ENCODE data around the gene ARL4D.

ARL4D gene

DNA sequence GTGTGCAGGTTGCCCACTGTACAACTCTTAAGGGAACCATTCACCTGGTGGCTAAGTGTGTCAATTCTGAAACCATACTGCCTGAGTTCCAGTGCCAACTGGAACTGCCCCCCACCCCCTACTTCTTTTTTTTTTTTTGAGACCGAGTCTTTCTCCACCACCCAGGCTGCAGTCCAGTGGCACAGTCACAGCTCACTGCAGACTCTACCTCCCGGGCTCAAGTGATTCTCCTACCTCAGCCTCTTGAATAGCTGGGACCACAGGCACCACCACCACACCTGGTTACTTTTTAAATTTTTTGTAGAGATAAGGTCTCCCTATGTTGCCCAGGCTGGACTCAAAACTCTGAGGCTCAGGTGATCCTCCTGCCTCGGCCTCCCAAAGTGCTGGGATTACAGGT, 44.6 kb downstream of the ARL4D start:
- TF ChIP-seq, protein P1, sequence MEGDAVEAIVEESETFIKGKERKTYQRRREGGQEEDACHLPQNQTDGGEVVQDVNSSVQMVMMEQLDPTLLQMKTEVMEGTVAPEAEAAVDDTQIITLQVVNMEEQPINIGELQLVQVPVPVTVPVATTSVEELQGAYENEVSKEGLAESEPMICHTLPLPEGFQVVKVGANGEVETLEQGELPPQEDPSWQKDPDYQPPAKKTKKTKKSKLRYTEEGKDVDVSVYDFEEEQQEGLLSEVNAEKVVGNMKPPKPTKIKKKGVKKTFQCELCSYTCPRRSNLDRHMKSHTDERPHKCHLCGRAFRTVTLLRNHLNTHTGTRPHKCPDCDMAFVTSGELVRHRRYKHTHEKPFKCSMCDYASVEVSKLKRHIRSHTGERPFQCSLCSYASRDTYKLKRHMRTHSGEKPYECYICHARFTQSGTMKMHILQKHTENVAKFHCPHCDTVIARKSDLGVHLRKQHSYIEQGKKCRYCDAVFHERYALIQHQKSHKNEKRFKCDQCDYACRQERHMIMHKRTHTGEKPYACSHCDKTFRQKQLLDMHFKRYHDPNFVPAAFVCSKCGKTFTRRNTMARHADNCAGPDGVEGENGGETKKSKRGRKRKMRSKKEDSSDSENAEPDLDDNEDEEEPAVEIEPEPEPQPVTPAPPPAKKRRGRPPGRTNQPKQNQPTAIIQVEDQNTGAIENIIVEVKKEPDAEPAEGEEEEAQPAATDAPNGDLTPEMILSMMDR (IDR thresholded peaks at IDR 0.05; ENCODE audit: low read depth, low read length): no peak

DNA sequence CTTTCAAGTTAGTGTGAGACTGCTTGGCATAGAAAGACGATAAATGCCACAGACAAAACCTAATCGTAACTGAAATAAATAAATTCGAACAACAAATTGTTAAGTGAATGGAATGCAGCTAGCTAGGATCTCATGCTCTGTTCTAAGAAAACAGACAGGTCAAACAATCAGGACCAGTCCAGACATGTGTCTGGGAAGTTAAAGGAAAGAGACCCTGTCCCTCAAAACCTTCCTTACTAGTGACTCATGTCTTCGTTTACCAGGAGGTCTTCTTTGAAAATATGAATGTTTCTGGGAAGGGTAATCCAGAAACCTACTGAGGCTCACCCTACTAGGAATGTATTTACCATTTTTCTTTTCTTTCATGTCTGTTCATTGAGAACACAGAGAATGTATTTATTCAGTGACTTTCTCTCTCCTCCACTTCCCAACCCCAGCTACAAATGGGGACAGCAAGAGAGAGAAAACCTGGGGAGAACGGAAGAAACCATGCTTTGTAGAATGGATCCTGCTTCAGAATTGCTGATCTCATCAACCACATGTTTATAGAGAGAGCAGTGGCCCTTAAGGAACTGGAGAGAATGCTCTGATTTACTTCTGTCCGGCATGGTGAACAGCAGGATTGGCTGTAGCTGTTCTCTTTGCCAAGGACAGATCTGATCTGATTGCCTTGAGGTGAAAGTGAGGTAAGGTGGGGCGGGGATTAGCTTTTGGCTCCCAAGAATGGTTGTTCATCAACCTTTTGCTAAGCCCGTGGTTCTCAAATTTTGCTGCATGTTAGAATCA, 45.6 kb downstream of the ARL4D start:
- H3K4me3 ChIP-seq (ENCODE audit: low read depth, low read length): no peak overlapping the region
- TF ChIP-seq, protein P1 (IDR thresholded peaks at IDR 0.05; ENCODE audit: low read depth, low read length): no peak

More for the DNA sequence above, 44.6 kb downstream of the ARL4D start:
- no peak overlapping the region for H3K4me3 ChIP-seq (ENCODE audit: low read depth, low read length)

DNA sequence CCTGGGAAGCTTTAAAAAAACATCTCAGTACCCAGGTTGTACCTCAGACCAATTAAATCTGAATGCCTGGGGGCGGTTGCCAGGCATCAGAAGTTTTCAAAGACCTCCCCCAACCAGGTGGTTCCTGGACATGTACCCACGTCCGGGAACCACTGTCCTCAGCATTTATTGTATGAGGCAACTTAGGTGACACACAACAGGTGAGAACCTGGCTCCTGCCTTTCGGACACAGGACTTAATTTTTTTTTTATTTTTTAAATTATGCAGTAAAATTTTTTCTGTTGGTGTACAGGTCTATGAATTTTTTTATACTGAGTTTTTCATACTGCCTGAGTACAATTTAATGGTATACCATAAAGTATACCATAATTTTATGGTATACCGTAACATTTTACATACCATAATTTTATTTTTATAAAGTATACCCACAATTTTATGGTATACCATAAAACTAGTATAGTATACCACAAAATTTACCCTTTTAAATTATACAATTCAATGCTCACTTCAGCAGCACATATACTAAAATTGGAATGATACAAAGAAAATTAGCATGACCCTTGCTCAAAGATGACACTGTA, 46.3 kb downstream of the ARL4D start:
- H3K4me3 ChIP-seq (ENCODE audit: low read depth, low read length): no peak overlapping the region
- TF ChIP-seq, protein P1 (IDR thresholded peaks at IDR 0.05; ENCODE audit: low read depth, low read length): no peak

DNA sequence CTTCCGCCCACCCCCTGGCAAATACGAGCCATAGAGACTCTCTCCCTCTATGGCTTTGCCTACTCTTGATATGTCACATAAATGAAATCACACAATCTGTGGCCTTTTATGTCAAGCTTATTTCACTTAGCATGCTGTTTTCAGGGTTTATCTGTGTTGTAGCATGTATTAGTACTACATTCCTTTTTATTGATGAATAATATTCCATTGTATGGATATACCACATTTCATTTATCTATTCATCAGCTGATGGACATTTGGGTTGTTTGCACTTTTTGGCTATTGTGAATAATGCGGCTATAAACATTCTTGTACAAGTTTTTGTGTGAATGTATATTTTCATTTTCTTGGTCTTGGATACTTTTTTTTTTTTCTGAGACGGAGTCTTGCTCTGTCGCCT, 48.0 kb downstream of the ARL4D start:
- TF ChIP-seq, protein P1 (IDR thresholded peaks at IDR 0.05; ENCODE audit: low read depth, low read length): no peak
- no peak overlapping the region for H3K4me3 ChIP-seq (ENCODE audit: low read depth, low read length)

DNA sequence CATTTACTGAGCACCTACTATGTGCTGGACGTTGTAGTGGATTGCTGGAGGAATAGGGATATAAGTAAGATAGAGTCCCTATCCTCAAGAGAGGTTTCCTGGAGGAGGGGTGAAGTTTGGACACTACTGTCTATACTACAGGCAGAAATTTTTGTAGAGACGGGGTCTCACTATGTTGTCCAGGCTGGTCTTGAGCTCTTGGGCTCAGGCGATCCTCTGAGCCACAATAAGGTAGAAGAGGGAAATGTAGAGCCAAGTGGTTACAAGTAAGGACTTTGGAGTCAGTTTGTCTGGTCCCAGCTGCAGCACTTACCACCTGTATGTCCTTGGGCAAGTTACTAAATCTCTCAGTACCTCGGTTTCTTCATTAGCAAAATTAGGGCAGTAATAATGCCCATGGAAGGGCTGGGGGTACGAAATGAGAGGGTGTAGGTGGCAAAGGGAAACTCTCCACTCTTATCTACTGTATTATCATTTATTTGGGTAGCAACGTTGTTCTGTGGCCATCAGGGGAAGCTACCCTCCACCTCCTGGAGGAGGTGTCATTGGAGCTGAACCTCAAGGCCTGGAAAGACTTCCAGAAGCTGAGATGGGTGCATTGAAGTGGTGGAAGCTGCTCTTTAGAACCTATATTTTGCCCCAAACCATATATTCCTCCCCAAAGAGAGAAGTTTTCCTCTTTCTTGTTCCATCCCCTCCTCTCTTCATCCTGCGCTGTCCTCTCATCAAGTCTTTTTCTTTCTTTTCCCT, 50.1 kb downstream of the ARL4D start:
- no peak overlapping the region for H3K4me3 ChIP-seq (ENCODE audit: low read depth, low read length)
- TF ChIP-seq, protein P1 (IDR thresholded peaks at IDR 0.05; ENCODE audit: low read depth, low read length): no peak

DNA sequence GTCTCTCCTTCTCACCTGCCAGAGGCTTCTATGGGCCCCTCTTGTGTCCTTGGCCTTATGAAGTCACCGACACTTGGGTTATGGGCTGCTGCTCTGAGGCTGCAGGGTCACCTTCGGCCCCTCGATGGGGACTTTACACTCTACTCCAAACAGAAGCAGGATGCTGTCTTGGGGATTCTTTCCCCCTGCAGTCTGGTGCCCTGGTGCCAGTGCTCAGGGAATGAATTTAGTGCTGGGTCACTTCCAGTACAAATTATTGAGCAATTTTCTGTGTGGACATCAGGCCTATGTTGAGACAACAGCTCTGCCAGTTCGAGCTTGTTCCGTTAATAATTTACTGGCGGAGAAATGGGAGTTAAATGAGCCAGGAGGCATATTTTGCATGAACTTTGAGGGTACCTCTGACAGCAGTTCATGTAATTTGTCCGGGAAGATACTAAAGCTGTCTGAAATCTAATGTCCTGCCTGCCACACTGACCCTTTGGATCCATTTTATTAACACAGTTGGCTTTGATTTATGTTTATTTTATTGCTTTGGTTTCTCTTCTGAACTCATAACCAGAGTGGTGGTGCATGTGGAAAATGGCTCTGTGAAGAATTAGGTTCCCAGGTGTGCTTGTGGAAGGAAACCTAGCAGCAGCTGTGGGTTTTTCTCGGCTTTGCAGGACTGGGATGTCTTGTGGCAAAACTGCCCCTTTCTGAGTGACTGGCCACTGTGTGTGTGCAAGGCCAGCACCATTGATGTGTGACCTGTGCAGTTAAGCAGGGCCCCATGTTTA, 50.9 kb downstream of the ARL4D start:
- TF ChIP-seq, protein P1 (IDR thresholded peaks at IDR 0.05; ENCODE audit: low read depth, low read length): no peak
- H3K4me3 ChIP-seq (ENCODE audit: low read depth, low read length): no peak overlapping the region
